WTC11 (cell line): ENCODE results near the gene SLC44A3. TPM values are rescaled to one million over a fixed set of nuclear protein-coding genes. Genes with fewer than 3 reads are reported as not detected.
A peak's percentile ranks its signal among the peaks of the same experiment; 100 is the strongest.

ENCODE experiments used
- ATAC-seq: fragments of 200-7000 bp; cut with Tn5 transposase; 2 replicates; pipeline ENCODE4 v1.10.0; 2021; ENCODE audit warnings: mild to moderate bottlenecking, moderate library complexity
- CTCF ChIA-PET: fragments of 300-600 bp; sonication (Branson Sonifier 250); formaldehyde crosslinking; loops from one replicate; lab custom pipeline; 2021; ENCODE audit warnings: antibody characterized with exemption; lab: Charles Lee
- POLR2A ChIA-PET: fragments of 350-600 bp; sonication (Branson Sonifier 250); formaldehyde crosslinking; loops from one replicate; lab custom pipeline; 2021; ENCODE audit warnings: antibody characterized with exemption; lab: Charles Lee
- DNase-seq: peaks from one replicate; pipeline ENCODE4 v3.0.0; 2021; ENCODE audit warnings: low spot score
- H3K27ac Mint-ChIP-seq: 2 replicates; pipeline ENCODE4 v1.8.0; 2021; ENCODE audit warnings: mixed read lengths
- H3K27me3 Mint-ChIP-seq: 2 replicates; pipeline ENCODE4 v1.8.0; 2021; ENCODE audit warnings: low read depth, mild to moderate bottlenecking, moderate library complexity, mixed read lengths
- H3K36me3 Mint-ChIP-seq: 2 replicates; pipeline ENCODE4 v1.8.0; 2021; ENCODE audit warnings: mixed read lengths
- H3K4me1 Mint-ChIP-seq: 2 replicates; pipeline ENCODE4 v1.8.0; 2022; ENCODE audit warnings: mixed read lengths
- H3K4me3 Mint-ChIP-seq: 2 replicates; pipeline ENCODE4 v1.8.0; 2021; ENCODE audit warnings: mild to moderate bottlenecking, moderate library complexity, mixed read lengths
- H3K9me3 Mint-ChIP-seq: 2 replicates; pipeline ENCODE4 v1.8.0; 2021; ENCODE audit warnings: mixed read lengths
- ARID4B ChIP-seq: sonication (generic); formaldehyde crosslinking; IDR thresholded peaks from 2 replicates; pipeline ENCODE4 v1.8.0; 2023; ENCODE audit warnings: missing genetic modification reagents, mild to moderate bottlenecking, borderline replicate concordance
- ATF1 ChIP-seq: sonication (generic); formaldehyde crosslinking; IDR thresholded peaks from 2 replicates; pipeline ENCODE4 v1.8.1; 2023; ENCODE audit warnings: mild to moderate bottlenecking, moderate library complexity, missing genetic modification reagents
- CTCF ChIP-seq: fragments of 200-600 bp; IDR thresholded peaks from 2 replicates; pipeline ENCODE4 v1.8.0; 2022; ENCODE audit warnings: antibody characterized with exemption
- E2F4 ChIP-seq: sonication (generic); formaldehyde crosslinking; IDR thresholded peaks from 2 replicates; pipeline ENCODE4 v1.8.1; 2022; ENCODE audit warnings: low read depth, mild to moderate bottlenecking, moderate library complexity, missing genetic modification reagents, borderline replicate concordance
- ERG ChIP-seq: fragments of 250-450 bp; sonication (Bioruptor Pico); IDR thresholded peaks from 2 replicates; pipeline ENCODE4 v1.8.0; 2021; ENCODE audit warnings: mild to moderate bottlenecking
- ETV6 ChIP-seq: sonication (generic); formaldehyde crosslinking; IDR thresholded peaks from 2 replicates; pipeline ENCODE4 v1.8.1; 2022; ENCODE audit warnings: mild to moderate bottlenecking, missing genetic modification reagents
- GABPB1 ChIP-seq: sonication (generic); formaldehyde crosslinking; IDR thresholded peaks from 2 replicates; pipeline ENCODE4 v1.8.1; 2023; ENCODE audit warnings: mild to moderate bottlenecking, missing genetic modification reagents
- GRHL2 ChIP-seq: fragments of 250-450 bp; sonication (Bioruptor Pico); IDR thresholded peaks from 2 replicates; pipeline ENCODE4 v1.8.0; 2022; ENCODE audit warnings: mild to moderate bottlenecking, moderate library complexity; ENCODE audit not compliant: insufficient replicate concordance, severe bottlenecking
- GTF2I ChIP-seq: fragments of 250-450 bp; sonication (Bioruptor Pico); conservative IDR thresholded peaks from 2 replicates; pipeline ENCODE4 v1.4.0; 2021; ENCODE audit warnings: mild to moderate bottlenecking
- JAZF1 ChIP-seq: fragments of 250-450 bp; sonication (Bioruptor Pico); IDR thresholded peaks from 2 replicates; pipeline ENCODE4 v1.9.0; 2021; ENCODE audit warnings: moderate library complexity, mild to moderate bottlenecking, inconsistent platforms
- NR3C1 ChIP-seq: sonication (generic); formaldehyde crosslinking; conservative IDR thresholded peaks from 2 replicates; pipeline ENCODE4 v1.8.1; 2023; ENCODE audit warnings: low read depth, mild to moderate bottlenecking, missing genetic modification reagents
- RELA ChIP-seq: sonication (generic); formaldehyde crosslinking; IDR thresholded peaks from 2 replicates; pipeline ENCODE4 v1.8.1; 2022; ENCODE audit warnings: missing genetic modification reagents, mild to moderate bottlenecking, borderline replicate concordance
- SP1 ChIP-seq: sonication (generic); formaldehyde crosslinking; conservative IDR thresholded peaks from 2 replicates; pipeline ENCODE4 v1.8.1; 2022; ENCODE audit warnings: missing genetic modification reagents
- ZBTB43 ChIP-seq: sonication (generic); formaldehyde crosslinking; IDR thresholded peaks from 2 replicates; pipeline ENCODE4 v1.8.1; 2023; ENCODE audit warnings: mild to moderate bottlenecking, missing genetic modification reagents
- ZNF121 ChIP-seq: sonication (generic); formaldehyde crosslinking; IDR thresholded peaks from 2 replicates; pipeline ENCODE4 v1.8.0; 2023; ENCODE audit warnings: missing genetic modification reagents
- ZNF263 ChIP-seq: sonication (generic); formaldehyde crosslinking; IDR thresholded peaks from 2 replicates; pipeline ENCODE4 v1.8.1; 2022; ENCODE audit warnings: low read depth, mild to moderate bottlenecking, moderate library complexity, missing genetic modification reagents
- ZNF317 ChIP-seq: sonication (generic); formaldehyde crosslinking; IDR thresholded peaks from 2 replicates; pipeline ENCODE4 v1.8.1; 2023; ENCODE audit warnings: low read depth, mild to moderate bottlenecking, moderate library complexity, missing genetic modification reagents, borderline replicate concordance
- ZNF416 ChIP-seq: fragments of 250-450 bp; sonication (Bioruptor Pico); IDR thresholded peaks from 2 replicates; pipeline ENCODE4 v1.9.0; 2021; ENCODE audit warnings: mild to moderate bottlenecking, inconsistent platforms
- ZNF423 ChIP-seq: fragments of 250-450 bp; sonication (Bioruptor Pico); IDR thresholded peaks from 2 replicates; pipeline ENCODE4 v2.1.2; 2022; ENCODE audit warnings: mild to moderate bottlenecking, moderate library complexity
- total RNA-seq: library from RNA; stranded (reverse); gene quantifications from 3 replicates; pipeline ENCODE4 v1.2.3, GENCODE V29; 2021

The SLC44A3 gene
- total RNA-seq, 1 experiment from 2014 or later, result 4.7 TPM

GRCh38 chr1:94803517-94804441 is 16.4 kb upstream of the SLC44A3 start:
- POLR2A ChIA-PET, result no interaction called here
- H3K4me1 Mint-ChIP-seq, result peaks cover 40% of the 10 kb centered on the region

GRCh38 chr1:94804442-94804837 is 15.7 kb upstream of the SLC44A3 start:
- Mint-ChIP-seq H3K9me3 (no peaks in the 10 kb centered on the region), H3K36me3 (no peaks in the 10 kb centered on the region), H3K4me1 (peaks cover 44% of the 10 kb centered on the region), H3K4me3 (no peak overlapping the region), H3K27me3 (no peaks in the 10 kb centered on the region), H3K27ac (no peak overlapping the region)
- ChIA-PET POLR2A (no interaction called here), CTCF (interaction anchor here (1.0 to 2.1 kb wide), 5 partner anchors 31 to 282 kb away, joined by 3 to 7 read pairs (median 4); no protein-coding TSS in a partner anchor)
- TF ChIP-seq ARID4B (no peak), ZNF121 (CRISPR knock-in tag) (no peak), JAZF1 (no peak), RELA (CRISPR knock-in tag) (no peak), ATF1 (CRISPR knock-in tag) (no peak), ZNF263 (CRISPR knock-in tag) (no peak), SP1 (CRISPR knock-in tag) (no peak), ETV6 (CRISPR knock-in tag) (no peak), ZNF423 (CRISPR knock-in tag) (no peak), ERG (CRISPR knock-in tag) (no peak), ZNF317 (CRISPR knock-in tag) (no peak)
- no peak for ATAC-seq
- DNase-seq, result no peak

More at GRCh38 chr1:94803517-94804441, 16.4 kb upstream of the SLC44A3 start:
- H3K27me3 Mint-ChIP-seq, result no peaks in the 10 kb centered on the region
- H3K27ac Mint-ChIP-seq, result peak overlapping the region; percentile 77; the same call in 1 of the 2 replicates
- H3K9me3 Mint-ChIP-seq, result no peaks in the 10 kb centered on the region
- TF ChIP-seq E2F4 (CRISPR knock-in tag) (no peak), ZNF263 (CRISPR knock-in tag) (no peak), GABPB1 (CRISPR knock-in tag) (peak; percentile 52), GRHL2 (no peak)
- TF ChIP-seq, all 79 proteins: peak for 1
- no peaks in the 10 kb centered on the region for H3K36me3 Mint-ChIP-seq
- DNase-seq (no peak), ATAC-seq (no peak)
- CTCF ChIA-PET, result interaction anchor here (1.0 to 2.3 kb wide), 7 partner anchors 179 to 322 kb away, joined by 3 to 10 read pairs (median 5); no protein-coding TSS in a partner anchor
- H3K4me3 Mint-ChIP-seq, result no peak overlapping the region

- no peaks in the 10 kb centered on the region for H3K36me3 Mint-ChIP-seq
- no peaks in the 10 kb centered on the region for H3K9me3 Mint-ChIP-seq
- ATAC-seq (peak; percentile 60), DNase-seq (peak; percentile 65)
- CTCF ChIA-PET, result interaction anchor here (0.9 to 2.7 kb wide), 9 partner anchors 33 to 428 kb away, joined by 3 to 14 read pairs (median 3); partner anchors contain the start of gene RWDD3
- H3K27ac Mint-ChIP-seq, result no peak overlapping the region
- peaks cover 44% of the 10 kb centered on the region for H3K4me1 Mint-ChIP-seq
- TF ChIP-seq CTCF (peak; percentile 98), ZNF416 (CRISPR knock-in tag) (no peak), GRHL2 (no peak), ZBTB43 (CRISPR knock-in tag) (no peak), NR3C1 (CRISPR knock-in tag) (no peak), GTF2I (CRISPR knock-in tag) (no peak)
- no peaks in the 10 kb centered on the region for H3K27me3 Mint-ChIP-seq
- H3K4me3 Mint-ChIP-seq, result no peak overlapping the region
- POLR2A ChIA-PET, result no interaction called here
Measured at GRCh38 chr1:94805912-94806311, 14.2 kb upstream of the SLC44A3 start.
